Pancreas (tissue), 10 donors: ENCODE measurements around the gene TRAPPC13. TPM values are rescaled to one million over a fixed set of nuclear protein-coding genes. Genes with fewer than 3 reads are reported as not detected.
"Not testable (repeated sequence)": the region's sequence is repeated elsewhere in the genome, so short reads cannot be mapped to it uniquely, and the experiment has no call there.

Experiments used
- ATAC-seq, 4 donors: fragments of 200-7000 bp; cut with Tn5 transposase; one replicate each; pipeline versions ENCODE4 v1.8.0 to v1.9.1; 2020; ENCODE audit warnings: mild to moderate bottlenecking in 4 of 4, moderate library complexity in 4 of 4
- DNase-seq, 6 donors: peaks; one replicate each; pipeline ENCODE4 v3.0.0-alpha.2; 2020
- FAIRE-seq: peaks from 2 replicates; lab custom pipeline; 2012; peaks lifted over from hg19 to GRCh38; lab: Jason Lieb, UNC
- H3K27ac ChIP-seq, 4 donors: fragments of 200-600 bp; sonication (generic); 1 replicate in 3 of 4; 2 replicates in 1 of 4; pipeline versions ENCODE4 v1.5.0 to v1.8.0; 2020
- H3K27me3 ChIP-seq, 4 donors: fragments of 200-600 bp; one replicate each; pipeline ENCODE4 v1.8.0; 2021
- H3K36me3 ChIP-seq, 3 donors: fragments of 200-600 bp; sonication (generic) in 1 of 3; one replicate each; pipeline versions ENCODE4 v1.5.0 to v1.8.0; 2020 to 2021
- H3K4me1 ChIP-seq, 3 donors: fragments of 200-600 bp; one replicate each; pipeline ENCODE4 v1.8.0; 2021
- H3K4me3 ChIP-seq, 4 donors: fragments of 200-600 bp; sonication (generic) in 2 of 4; one replicate each; pipeline versions ENCODE4 v1.5.0 to v1.8.0; 2020 to 2021
- H3K9me3 ChIP-seq, 4 donors: fragments of 200-600 bp; one replicate each; pipeline ENCODE4 v1.8.0; 2021
- WGBS, 2 donors: extraction: QIAGEN DNeasy Blood & Tissue Kit; methylation state at CpG; one replicate each; pipeline ENCODE4 v1.1.7; 2013; 5-methylcytosine and 5-hydroxymethylcytosine counted together
- intact Hi-C, 3 donors: fragments of 100-400 bp; cut with DNase I; formaldehyde crosslinking; loops; one replicate each; pipeline versions ENCODE4 v1.11.1 to v1.14.2; 2022
- polyA plus RNA-seq, 2 donors: library from polyadenylated mRNA; stranded (reverse); fragments of 200-250 nt; gene quantifications; one replicate each; pipeline ENCODE4 v1.2.3, GENCODE V29; 2013
- total RNA-seq, 6 donors: library from RNA; stranded (reverse); fragmentation: NEBNext Ultra II Directional in 4 of 6; extraction: Animal tissue kit (Norgen Biotek cat#: 25700) in 4 of 6; gene quantifications; one replicate each; pipeline versions ENCODE4 v1.2.1 to v1.2.4, GENCODE V29; 2021 to 2023
- TF ChIP-seq, protein P1 (sequence below), 4 donors: fragments of 200-600 bp; sonication (generic) in 3 of 4; IDR thresholded peaks; one replicate each; pipeline versions ENCODE4 v1.5.0 to v1.8.0; 2021; ENCODE audit warnings: antibody characterized with exemption in 4 of 4
- donor health status: healthy with polysubstance abuse.
- donor health status: DM: no; HTN: no; CAD: no; lungs with moderate emphysema.
- donor health status: DM: no; HTN: no; CAD: no.
- donor health status: control.
- donor health status: control.
- donor health status: Bipolar disorder and iron deficiency.
- donor health status: DM: yes; HTN: yes; CAD: no.
- donor health status: DM: no; HTN: no; CAD: no.
- donor health status: DM: no; HTN: no; CAD: no.
- donor health status: DM: yes; HTN: yes; CAD: no.

TRAPPC13 gene
- total and polyA plus RNA-seq, 8 donors: 5.6 to 12.1 (median 9.0) TPM

- H3K9me3 ChIP-seq: no peaks in the 10 kb centered on the region
- no peak overlapping the region for H3K4me3 ChIP-seq
- intact Hi-C loops: no loop called here
- 65% methylated on average over 4 of the region's 4 CpGs for WGBS, 2 donors
- H3K4me1 ChIP-seq: peaks cover 7 to 24% (median 23%) of the 10 kb centered on the region in 3 donors
- ATAC-seq (peak in 3 of 4 donors; percentile 5 to 31 (median 9)), FAIRE-seq (no peak), DNase-seq (no peak)
- no peaks in the 10 kb centered on the region for H3K27me3 ChIP-seq
- peak overlapping the region in 2 of 4 donors; percentile 58 to 61 for H3K27ac ChIP-seq
- peaks cover 3 to 14% (median 4%) of the 10 kb centered on the region in 3 donors for H3K36me3 ChIP-seq
- TF ChIP-seq, protein P1, sequence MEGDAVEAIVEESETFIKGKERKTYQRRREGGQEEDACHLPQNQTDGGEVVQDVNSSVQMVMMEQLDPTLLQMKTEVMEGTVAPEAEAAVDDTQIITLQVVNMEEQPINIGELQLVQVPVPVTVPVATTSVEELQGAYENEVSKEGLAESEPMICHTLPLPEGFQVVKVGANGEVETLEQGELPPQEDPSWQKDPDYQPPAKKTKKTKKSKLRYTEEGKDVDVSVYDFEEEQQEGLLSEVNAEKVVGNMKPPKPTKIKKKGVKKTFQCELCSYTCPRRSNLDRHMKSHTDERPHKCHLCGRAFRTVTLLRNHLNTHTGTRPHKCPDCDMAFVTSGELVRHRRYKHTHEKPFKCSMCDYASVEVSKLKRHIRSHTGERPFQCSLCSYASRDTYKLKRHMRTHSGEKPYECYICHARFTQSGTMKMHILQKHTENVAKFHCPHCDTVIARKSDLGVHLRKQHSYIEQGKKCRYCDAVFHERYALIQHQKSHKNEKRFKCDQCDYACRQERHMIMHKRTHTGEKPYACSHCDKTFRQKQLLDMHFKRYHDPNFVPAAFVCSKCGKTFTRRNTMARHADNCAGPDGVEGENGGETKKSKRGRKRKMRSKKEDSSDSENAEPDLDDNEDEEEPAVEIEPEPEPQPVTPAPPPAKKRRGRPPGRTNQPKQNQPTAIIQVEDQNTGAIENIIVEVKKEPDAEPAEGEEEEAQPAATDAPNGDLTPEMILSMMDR (IDR thresholded peaks at IDR 0.05): no peak
Observed at GRCh38 chr5:65612298-65612907, 12.4 kb upstream of the TRAPPC13 start.

- Histone ChIP-seq H3K4me1 (peaks cover 9 to 13% (median 9%) of the 10 kb centered on the region in 3 donors), H3K36me3 (no peaks in the 10 kb centered on the region), H3K27me3 (no peaks in the 10 kb centered on the region), H3K4me3 (no peak overlapping the region), H3K9me3 (no peaks in the 10 kb centered on the region), H3K27ac (no peak overlapping the region)
- 89 to 92% methylated on average over 4 of the region's 4 CpGs for WGBS, 2 donors
- ATAC-seq (no peak), DNase-seq (no peak), FAIRE-seq (no peak)
- intact Hi-C loops: no loop called here
- TF ChIP-seq, protein P1 (IDR thresholded peaks at IDR 0.05): no peak
Observed at GRCh38 chr5:65620021-65620420, 4.8 kb upstream of the TRAPPC13 start.

- DNase-seq, H3K27me3 ChIP-seq, ATAC-seq, H3K4me3 ChIP-seq, H3K9me3 ChIP-seq, H3K27ac ChIP-seq, intact Hi-C loops, FAIRE-seq, H3K36me3 ChIP-seq: not testable (repeated sequence)
- peaks cover 9 to 22% (median 19%) of the 10 kb centered on the region in 3 donors for H3K4me1 ChIP-seq
- 85 to 90% methylated on average over 4 of the region's 4 CpGs for WGBS, 2 donors
Observed at GRCh38 chr5:65621961-65622360, 2.9 kb upstream of the TRAPPC13 start.

DNA sequence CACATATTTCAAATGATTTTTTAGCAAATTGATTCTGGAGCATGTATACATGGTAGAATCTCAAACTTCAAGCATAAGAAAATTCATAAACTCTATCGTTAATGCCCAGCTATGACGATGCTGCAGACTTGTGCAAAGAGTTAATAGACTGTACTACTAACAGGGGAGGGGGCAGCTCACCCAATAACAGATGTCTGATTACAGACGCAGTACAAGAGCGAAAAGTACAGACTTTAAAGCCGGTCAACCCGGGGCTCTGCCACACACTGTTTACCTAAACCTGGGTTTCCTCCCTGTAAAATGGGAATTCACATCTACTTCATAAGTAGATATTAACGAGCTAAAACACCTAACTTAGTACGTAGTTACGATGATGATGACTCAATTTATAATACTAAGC, 1.3 kb upstream of the TRAPPC13 start:
- peak overlapping the region; percentile 66 to 92 (median 79) for H3K4me3 ChIP-seq
- peaks cover 9 to 22% (median 19%) of the 10 kb centered on the region in 3 donors for H3K4me1 ChIP-seq
- no peaks in the 10 kb centered on the region for H3K9me3 ChIP-seq
- no peaks in the 10 kb centered on the region for H3K36me3 ChIP-seq
- FAIRE-seq: no peak
- no peaks in the 10 kb centered on the region for H3K27me3 ChIP-seq
- TF ChIP-seq, protein P1 (IDR thresholded peaks at IDR 0.05): no peak
- DNase-seq: no peak
- intact Hi-C loops: no loop called here
- peak in 1 of 4 donors; percentile 1 for ATAC-seq
- H3K27ac ChIP-seq: peak overlapping the region in 2 of 4 donors; percentile 28 to 83
- 1 to 2% methylated on average over 9 of the region's 9 CpGs for WGBS, 2 donors

GRCh38 chr5:65624025-65624570, 729 bp upstream of the TRAPPC13 start, which contains the start of gene TRIM23:
TSS of gene TRIM23 (minus strand) at chr5:65624333. CDS start at chr5:65624274, 59 bp downstream.
- no peaks in the 10 kb centered on the region for H3K27me3 ChIP-seq
- intact Hi-C loops: no loop called here
- H3K4me3 ChIP-seq: peak within 1 kb of the TSS; percentile 66 to 92 (median 79)
- DNase-seq (peak; percentile 88 to 94 (median 88)), FAIRE-seq (no peak), ATAC-seq (peak; percentile 96 to 99 (median 97))
- H3K36me3 ChIP-seq: no peaks in the 10 kb centered on the region
- H3K9me3 ChIP-seq: no peaks in the 10 kb centered on the region
- TF ChIP-seq, protein P1 (IDR thresholded peaks at IDR 0.05): no peak
- H3K4me1 ChIP-seq: peaks cover 9 to 22% (median 19%) of the 10 kb centered on the region in 3 donors
- peak within 1 kb of the TSS; percentile 28 to 83 (median 74) for H3K27ac ChIP-seq
- WGBS, 2 donors: 0% methylated on average over 32 of the region's 32 CpGs
